ENCODE data around the gene KLHL13.

KLHL13 gene

GRCh38 chrX:118049713-118050112 is 66.9 kb downstream of the KLHL13 start:
- Histone ChIP-seq H2AFZ (ENCODE audit: low read depth, low read length, severe bottlenecking) (no peak overlapping the region), H3K27ac (ENCODE audit: low read depth, low read length) (no peak overlapping the region), H3K79me2 (ENCODE audit: insufficient read depth, low read length) (no peaks in the 10 kb centered on the region), H3K4me2 (ENCODE audit: low read depth, low read length, poor library complexity, severe bottlenecking) (no peak overlapping the region), H4K20me1 (ENCODE audit: low read depth, low read length) (no peaks in the 10 kb centered on the region), H3K9me3 (ENCODE audit: insufficient read depth, low read length) (no peaks in the 10 kb centered on the region), H3F3A (ENCODE audit: insufficient read depth) (no peaks in the 10 kb centered on the region), H3K4me3 (ENCODE audit: insufficient read depth, low read length, poor library complexity, severe bottlenecking) (no peak overlapping the region), H3K36me3 (ENCODE audit: low read length) (no peaks in the 10 kb centered on the region), H3K9ac (ENCODE audit: low read length) (no peak overlapping the region), H3K9me2 (replicated peaks; ENCODE audit: insufficient read depth, low read length) (no peaks in the 10 kb centered on the region), H3K27me3 (ENCODE audit: low read length) (no peaks in the 10 kb centered on the region)
- TF ChIP-seq EZH2phosphoT487 (conservative IDR thresholded peaks at IDR 0.05; ENCODE audit: low read length): no peak
- TF ChIP-seq, protein P1, sequence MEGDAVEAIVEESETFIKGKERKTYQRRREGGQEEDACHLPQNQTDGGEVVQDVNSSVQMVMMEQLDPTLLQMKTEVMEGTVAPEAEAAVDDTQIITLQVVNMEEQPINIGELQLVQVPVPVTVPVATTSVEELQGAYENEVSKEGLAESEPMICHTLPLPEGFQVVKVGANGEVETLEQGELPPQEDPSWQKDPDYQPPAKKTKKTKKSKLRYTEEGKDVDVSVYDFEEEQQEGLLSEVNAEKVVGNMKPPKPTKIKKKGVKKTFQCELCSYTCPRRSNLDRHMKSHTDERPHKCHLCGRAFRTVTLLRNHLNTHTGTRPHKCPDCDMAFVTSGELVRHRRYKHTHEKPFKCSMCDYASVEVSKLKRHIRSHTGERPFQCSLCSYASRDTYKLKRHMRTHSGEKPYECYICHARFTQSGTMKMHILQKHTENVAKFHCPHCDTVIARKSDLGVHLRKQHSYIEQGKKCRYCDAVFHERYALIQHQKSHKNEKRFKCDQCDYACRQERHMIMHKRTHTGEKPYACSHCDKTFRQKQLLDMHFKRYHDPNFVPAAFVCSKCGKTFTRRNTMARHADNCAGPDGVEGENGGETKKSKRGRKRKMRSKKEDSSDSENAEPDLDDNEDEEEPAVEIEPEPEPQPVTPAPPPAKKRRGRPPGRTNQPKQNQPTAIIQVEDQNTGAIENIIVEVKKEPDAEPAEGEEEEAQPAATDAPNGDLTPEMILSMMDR (IDR thresholded peaks at IDR 0.05; ENCODE audit: insufficient read depth, low read length, poor library complexity, severe bottlenecking): no peak

DNA sequence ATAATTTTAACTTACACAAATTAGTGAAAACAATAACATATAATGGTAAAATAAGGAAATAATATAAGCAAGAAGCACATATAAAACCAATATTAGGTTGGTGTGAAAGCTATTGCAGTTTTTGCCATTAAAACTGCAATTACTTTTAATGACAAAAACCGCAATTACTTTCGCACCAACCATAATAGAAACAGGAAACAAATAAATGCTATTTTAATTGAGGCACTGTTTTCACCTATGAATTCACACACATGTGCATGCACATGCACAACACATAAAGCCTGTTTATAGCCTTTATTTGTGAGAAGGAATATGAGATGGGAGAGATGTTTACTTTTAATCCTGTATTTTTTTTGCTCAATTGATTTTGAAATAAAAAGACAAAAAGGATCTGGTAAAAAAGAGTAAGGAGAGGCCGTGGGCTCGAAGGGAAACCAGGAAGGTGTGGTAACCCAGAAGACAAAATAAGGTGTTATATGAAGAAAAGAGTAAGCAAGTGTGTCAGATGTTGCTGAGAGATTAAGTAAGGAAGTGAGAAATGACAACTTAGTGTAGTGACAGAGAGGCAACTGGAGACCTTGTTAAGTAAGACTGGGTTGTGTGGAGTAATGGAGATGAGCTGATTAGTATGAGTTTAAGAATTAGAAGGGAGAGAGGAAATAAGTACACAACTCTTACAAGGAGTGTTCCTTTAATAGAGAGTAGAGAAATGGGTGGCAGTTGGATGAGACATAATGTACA is 69.0 kb downstream of the KLHL13 start:
- Histone ChIP-seq H3K79me2 (ENCODE audit: insufficient read depth, low read length) (no peaks in the 10 kb centered on the region), H3K4me2 (ENCODE audit: low read depth, low read length, poor library complexity, severe bottlenecking) (no peak overlapping the region), H3K36me3 (ENCODE audit: low read length) (no peaks in the 10 kb centered on the region), H3K9me3 (ENCODE audit: insufficient read depth, low read length) (no peaks in the 10 kb centered on the region), H3K4me3 (ENCODE audit: insufficient read depth, low read length, poor library complexity, severe bottlenecking) (no peak overlapping the region), H4K20me1 (ENCODE audit: low read depth, low read length) (no peaks in the 10 kb centered on the region), H3K9ac (ENCODE audit: low read length) (no peak overlapping the region), H2AFZ (ENCODE audit: low read depth, low read length, severe bottlenecking) (no peak overlapping the region), H3K9me2 (replicated peaks; ENCODE audit: insufficient read depth, low read length) (no peaks in the 10 kb centered on the region), H3F3A (ENCODE audit: insufficient read depth) (no peaks in the 10 kb centered on the region), H3K27ac (ENCODE audit: low read depth, low read length) (no peak overlapping the region), H3K27me3 (ENCODE audit: low read length) (no peaks in the 10 kb centered on the region)
- TF ChIP-seq, protein P1 (IDR thresholded peaks at IDR 0.05; ENCODE audit: insufficient read depth, low read length, poor library complexity, severe bottlenecking): no peak
- no peak for TF ChIP-seq EZH2phosphoT487 (conservative IDR thresholded peaks at IDR 0.05; ENCODE audit: low read length)

- Histone ChIP-seq H2AFZ (ENCODE audit: low read depth, low read length, severe bottlenecking) (no peak overlapping the region), H3K4me3 (ENCODE audit: insufficient read depth, low read length, poor library complexity, severe bottlenecking) (no peak overlapping the region), H3K79me2 (ENCODE audit: insufficient read depth, low read length) (no peaks in the 10 kb centered on the region), H3K4me2 (ENCODE audit: low read depth, low read length, poor library complexity, severe bottlenecking) (no peak overlapping the region), H3F3A (ENCODE audit: insufficient read depth) (no peaks in the 10 kb centered on the region), H3K36me3 (ENCODE audit: low read length) (no peaks in the 10 kb centered on the region), H4K20me1 (ENCODE audit: low read depth, low read length) (no peaks in the 10 kb centered on the region), H3K27ac (ENCODE audit: low read depth, low read length) (no peak overlapping the region), H3K27me3 (ENCODE audit: low read length) (no peaks in the 10 kb centered on the region), H3K9ac (ENCODE audit: low read length) (no peak overlapping the region), H3K9me3 (ENCODE audit: insufficient read depth, low read length) (no peaks in the 10 kb centered on the region), H3K9me2 (replicated peaks; ENCODE audit: insufficient read depth, low read length) (no peaks in the 10 kb centered on the region)
- TF ChIP-seq, protein P1 (IDR thresholded peaks at IDR 0.05; ENCODE audit: insufficient read depth, low read length, poor library complexity, severe bottlenecking): no peak
- no peak for TF ChIP-seq EZH2phosphoT487 (conservative IDR thresholded peaks at IDR 0.05; ENCODE audit: low read length)
Observed at GRCh38 chrX:118039591-118039990, 77.0 kb downstream of the KLHL13 start.

All from SU-DHL-6 (cell line).